PFSK-1 (cell line): ENCODE results near the gene PGAM5.

Source experiments
- FOXP2 ChIP-seq: optimal IDR thresholded peaks from 2 replicates; pipeline ENCODE3; 2011; ENCODE audit warnings: borderline replicate concordance, control low read depth, inconsistent platforms; ENCODE audit not compliant: insufficient read depth; ENCODE audit errors: extremely low read length, extremely low read depth
- POLR2AphosphoS5 ChIP-seq: IDR thresholded peaks from 2 replicates; pipeline ENCODE4 v1.6.1; 2012; ENCODE audit warnings: low read depth, mild to moderate bottlenecking, control low read depth, low read length, moderate library complexity
- SIN3A ChIP-seq: IDR thresholded peaks from 2 replicates; pipeline ENCODE4 v1.6.1; 2012; ENCODE audit warnings: mild to moderate bottlenecking, low read length, moderate library complexity, borderline replicate concordance; ENCODE audit not compliant: insufficient read depth
- TAF1 ChIP-seq: IDR thresholded peaks from 2 replicates; pipeline ENCODE4 v1.6.1; 2012; ENCODE audit warnings: low read length, control low read depth, borderline replicate concordance; ENCODE audit not compliant: insufficient read depth
- TF ChIP-seq, protein P1 (sequence below), 2 experiments: IDR thresholded peaks; 2 replicates each; pipeline versions ENCODE4 v1.6.1 to v1.8.0; 2011 to 2012; ENCODE audit warnings: low read depth in 2 of 2, low read length in 2 of 2, control low read depth in 1 of 2, inconsistent platforms in 1 of 2, mild to moderate bottlenecking in 1 of 2, moderate library complexity in 1 of 2; ENCODE audit not compliant: insufficient read depth in 1 of 2

GRCh38 chr12:132703641-132704040 lies 7.0 kb upstream of the PGAM5 start:
- TF ChIP-seq POLR2AphosphoS5: peak; percentile 2; the same call in 1 of the 2 replicates
- TF ChIP-seq, protein P1, sequence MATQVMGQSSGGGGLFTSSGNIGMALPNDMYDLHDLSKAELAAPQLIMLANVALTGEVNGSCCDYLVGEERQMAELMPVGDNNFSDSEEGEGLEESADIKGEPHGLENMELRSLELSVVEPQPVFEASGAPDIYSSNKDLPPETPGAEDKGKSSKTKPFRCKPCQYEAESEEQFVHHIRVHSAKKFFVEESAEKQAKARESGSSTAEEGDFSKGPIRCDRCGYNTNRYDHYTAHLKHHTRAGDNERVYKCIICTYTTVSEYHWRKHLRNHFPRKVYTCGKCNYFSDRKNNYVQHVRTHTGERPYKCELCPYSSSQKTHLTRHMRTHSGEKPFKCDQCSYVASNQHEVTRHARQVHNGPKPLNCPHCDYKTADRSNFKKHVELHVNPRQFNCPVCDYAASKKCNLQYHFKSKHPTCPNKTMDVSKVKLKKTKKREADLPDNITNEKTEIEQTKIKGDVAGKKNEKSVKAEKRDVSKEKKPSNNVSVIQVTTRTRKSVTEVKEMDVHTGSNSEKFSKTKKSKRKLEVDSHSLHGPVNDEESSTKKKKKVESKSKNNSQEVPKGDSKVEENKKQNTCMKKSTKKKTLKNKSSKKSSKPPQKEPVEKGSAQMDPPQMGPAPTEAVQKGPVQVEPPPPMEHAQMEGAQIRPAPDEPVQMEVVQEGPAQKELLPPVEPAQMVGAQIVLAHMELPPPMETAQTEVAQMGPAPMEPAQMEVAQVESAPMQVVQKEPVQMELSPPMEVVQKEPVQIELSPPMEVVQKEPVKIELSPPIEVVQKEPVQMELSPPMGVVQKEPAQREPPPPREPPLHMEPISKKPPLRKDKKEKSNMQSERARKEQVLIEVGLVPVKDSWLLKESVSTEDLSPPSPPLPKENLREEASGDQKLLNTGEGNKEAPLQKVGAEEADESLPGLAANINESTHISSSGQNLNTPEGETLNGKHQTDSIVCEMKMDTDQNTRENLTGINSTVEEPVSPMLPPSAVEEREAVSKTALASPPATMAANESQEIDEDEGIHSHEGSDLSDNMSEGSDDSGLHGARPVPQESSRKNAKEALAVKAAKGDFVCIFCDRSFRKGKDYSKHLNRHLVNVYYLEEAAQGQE (IDR thresholded peaks at IDR 0.05; ENCODE audit: insufficient read depth in 1 of 2, low read depth in 2 of 2, low read length in 2 of 2): no peak
- no peak for TF ChIP-seq TAF1
- no peak for TF ChIP-seq FOXP2
- TF ChIP-seq SIN3A: no peak
